NCI-H1105 (cell line): Measurements from ENCODE around the gene TAGLN.
"Not testable (repeated sequence)": the region's sequence is repeated elsewhere in the genome, so short reads cannot be mapped to it uniquely, and the experiment has no call there.

Source experiments
- DNase-seq: peaks from one replicate; lab custom pipeline; 2025; lab: John Stamatoyannopoulos, UW

The TAGLN gene

GRCh38 chr11:117180661-117181585 is 18.2 kb upstream of the TAGLN start:
- no peak for DNase-seq

GRCh38 chr11:117181586-117182550 is 17.3 kb upstream of the TAGLN start:
- DNase-seq, result no peak

GRCh38 chr11:117182551-117182935 is 16.6 kb upstream of the TAGLN start:
- no peak for DNase-seq

GRCh38 chr11:117183178-117183577 is 16.0 kb upstream of the TAGLN start:
- not testable (repeated sequence) for DNase-seq

- DNase-seq, result no peak
These were observed 15.3 kb upstream of the TAGLN start for GRCh38 chr11:117183724-117184349.

- no peak for DNase-seq
These were observed 13.3 kb upstream of the TAGLN start for GRCh38 chr11:117185736-117186430.

- DNase-seq, result no peak
These were observed 12.8 kb upstream of the TAGLN start for GRCh38 chr11:117186431-117186761.

- DNase-seq, result no peak
These were observed 12.2 kb upstream of the TAGLN start for GRCh38 chr11:117187007-117187406.

GRCh38 chr11:117187428-117187798 is 11.8 kb upstream of the TAGLN start:
- DNase-seq, result no peak

- DNase-seq, result no peak
These were observed 11.2 kb upstream of the TAGLN start for GRCh38 chr11:117187799-117188481.

- no peak for DNase-seq
These were observed 10.5 kb upstream of the TAGLN start for GRCh38 chr11:117188620-117189081.

GRCh38 chr11:117189191-117189940 is 9.8 kb upstream of the TAGLN start:
- no peak for DNase-seq

GRCh38 chr11:117189941-117190544 is 9.1 kb upstream of the TAGLN start:
- DNase-seq, result no peak

- DNase-seq, result no peak
These were observed 7.3 kb upstream of the TAGLN start for GRCh38 chr11:117191680-117192400.

- no peak for DNase-seq
These were observed 6.7 kb upstream of the TAGLN start for GRCh38 chr11:117192401-117192875.

GRCh38 chr11:117193130-117194020 is 5.8 kb upstream of the TAGLN start:
- no peak for DNase-seq

- no peak for DNase-seq
These were observed 4.9 kb upstream of the TAGLN start for GRCh38 chr11:117194267-117194666.

GRCh38 chr11:117195258-117195657 is 3.9 kb upstream of the TAGLN start:
- DNase-seq, result no peak
